AG04449 (cell line): ENCODE data around the gene WDCP.
"Not testable (repeated sequence)": the region's sequence is repeated elsewhere in the genome, so short reads cannot be mapped to it uniquely, and the experiment has no call there.

Experiments
- CTCF ChIA-PET: fragments of 350-600 bp; formaldehyde crosslinking; extraction: SDS; loops from one replicate; lab custom pipeline; 2021; ENCODE audit warnings: antibody characterized with exemption; lab: Yijun Ruan, JAX
- POLR2A ChIA-PET: fragments of 400-600, 350-600 bp; formaldehyde crosslinking; extraction: SDS; loops from one replicate; lab custom pipeline; 2020; ENCODE audit warnings: antibody characterized with exemption, inconsistent platforms; lab: Yijun Ruan, JAX
- DNase-seq: peaks from one replicate; pipeline ENCODE4 v3.0.0-alpha.2; 2010; ENCODE audit warnings: low read depth, low spot score
- H3K4me3 ChIP-seq: 2 replicates; pipeline ENCODE4 v1.5.1; 2011; ENCODE audit warnings: low read depth, mild to moderate bottlenecking, control low read depth, low read length
- TF ChIP-seq, protein P1 (sequence below): IDR thresholded peaks from one replicate; pipeline ENCODE4 v1.5.1; 2011; ENCODE audit warnings: mild to moderate bottlenecking, moderate library complexity, low read length, control low read depth, inconsistent platforms; ENCODE audit not compliant: insufficient read depth; ENCODE audit errors: missing control alignments

WDCP gene

DNA sequence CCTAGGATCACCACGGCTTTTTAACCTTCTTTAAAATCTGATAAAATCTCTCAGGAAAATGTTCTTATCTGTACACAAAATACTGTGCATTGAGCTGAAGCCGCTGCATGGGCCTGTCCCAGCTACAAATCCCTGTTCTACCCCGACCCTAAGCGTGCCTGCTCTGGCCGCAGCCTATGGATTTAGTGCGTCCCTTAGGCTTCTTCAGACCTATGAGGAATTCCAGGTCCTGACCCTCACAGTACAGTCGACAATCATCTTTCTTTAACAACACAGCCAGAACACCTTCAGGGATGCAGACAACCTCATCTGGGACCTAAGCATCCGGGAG lies 477 bp upstream of the WDCP start:
- ChIA-PET CTCF (interaction anchor here (0.7 to 2.4 kb wide), 4 partner anchors 12 to 121 kb away, joined by 3 to 13 read pairs (median 5); partner anchors contain the start of genes ATAD2B and TP53I3), POLR2A (interaction anchor here (0.6 to 1.7 kb wide), 8 partner anchors 9 to 121 kb away, joined by 3 to 9 read pairs (median 6); partner anchors contain the start of genes ATAD2B, SF3B6 and TP53I3)
- TF ChIP-seq, protein P1, sequence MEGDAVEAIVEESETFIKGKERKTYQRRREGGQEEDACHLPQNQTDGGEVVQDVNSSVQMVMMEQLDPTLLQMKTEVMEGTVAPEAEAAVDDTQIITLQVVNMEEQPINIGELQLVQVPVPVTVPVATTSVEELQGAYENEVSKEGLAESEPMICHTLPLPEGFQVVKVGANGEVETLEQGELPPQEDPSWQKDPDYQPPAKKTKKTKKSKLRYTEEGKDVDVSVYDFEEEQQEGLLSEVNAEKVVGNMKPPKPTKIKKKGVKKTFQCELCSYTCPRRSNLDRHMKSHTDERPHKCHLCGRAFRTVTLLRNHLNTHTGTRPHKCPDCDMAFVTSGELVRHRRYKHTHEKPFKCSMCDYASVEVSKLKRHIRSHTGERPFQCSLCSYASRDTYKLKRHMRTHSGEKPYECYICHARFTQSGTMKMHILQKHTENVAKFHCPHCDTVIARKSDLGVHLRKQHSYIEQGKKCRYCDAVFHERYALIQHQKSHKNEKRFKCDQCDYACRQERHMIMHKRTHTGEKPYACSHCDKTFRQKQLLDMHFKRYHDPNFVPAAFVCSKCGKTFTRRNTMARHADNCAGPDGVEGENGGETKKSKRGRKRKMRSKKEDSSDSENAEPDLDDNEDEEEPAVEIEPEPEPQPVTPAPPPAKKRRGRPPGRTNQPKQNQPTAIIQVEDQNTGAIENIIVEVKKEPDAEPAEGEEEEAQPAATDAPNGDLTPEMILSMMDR = no peak
- H3K4me3 ChIP-seq = no peak overlapping the region
- DNase-seq = no peak

GRCh38 chr2:24046599-24046929 lies 627 bp downstream of the WDCP start:
- CTCF ChIA-PET = interaction anchor here (1.5 to 2.4 kb wide), 2 partner anchors 38 to 119 kb away, joined by 7 to 13 read pairs; partner anchors contain the start of genes ATAD2B and TP53I3
- POLR2A ChIA-PET = interaction anchor here (1.4 to 1.7 kb wide), 2 partner anchors 30 to 119 kb away, joined by 7 to 8 read pairs; partner anchors contain the start of genes ATAD2B and SF3B6
- TF ChIP-seq, protein P1 = no peak
- H3K4me3 ChIP-seq = peak overlapping the region; percentile 87
- no peak for DNase-seq

- CTCF ChIA-PET = interaction anchor here (2.4 kb wide), 1 partner anchor 38 kb away, joined by 13 read pairs; the partner anchor contains the start of gene TP53I3
- H3K4me3 ChIP-seq = peak overlapping the region; percentile 87
These were observed 1.4 kb downstream of the WDCP start for GRCh38 chr2:24045511-24046508.

GRCh38 chr2:24043133-24043532 lies 4.1 kb downstream of the WDCP start:
- CTCF ChIA-PET, H3K4me3 ChIP-seq, DNase-seq, POLR2A ChIA-PET: not testable (repeated sequence)

More at GRCh38 chr2:24045511-24046508, 1.4 kb downstream of the WDCP start:
- TF ChIP-seq, protein P1 = no peak
- DNase-seq = no peak
- POLR2A ChIA-PET = no interaction called here

DNA sequence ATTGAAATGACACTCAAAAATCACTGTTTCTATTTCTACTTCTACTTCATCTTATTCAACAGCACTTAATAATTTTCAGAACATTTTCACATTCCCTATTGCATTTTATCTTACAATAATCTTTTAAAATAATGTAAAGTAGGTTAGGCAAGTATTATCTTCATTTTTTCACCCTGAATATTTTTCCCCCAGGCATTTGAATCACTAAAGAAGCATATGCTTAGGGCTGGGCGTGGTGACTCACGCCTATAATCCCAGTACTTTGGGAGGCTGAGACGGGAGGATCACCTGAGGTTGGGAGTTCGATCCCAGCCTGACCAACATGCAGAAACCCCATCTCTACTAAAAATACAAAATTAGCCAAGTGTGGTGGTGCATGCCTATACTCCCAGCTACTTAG lies 6.7 kb downstream of the WDCP start:
- TF ChIP-seq, protein P1 = no peak
- ChIA-PET CTCF (no interaction called here), POLR2A (no interaction called here)
- no peak for DNase-seq
- no peak overlapping the region for H3K4me3 ChIP-seq

GRCh38 chr2:24038786-24039499 lies 8.2 kb downstream of the WDCP start:
- H3K4me3 ChIP-seq = no peak overlapping the region
- TF ChIP-seq, protein P1 = no peak
- DNase-seq = no peak
- ChIA-PET POLR2A (interaction anchor here (0.7 kb wide), 1 partner anchor 9 kb away, joined by 3 read pairs; no protein-coding TSS in a partner anchor), CTCF (no interaction called here)
